Astrocyte of the cerebellum (primary cell): ENCODE results near the gene GADD45B.

Experiments
- DNase-seq: peaks from one replicate; pipeline ENCODE4 v3.0.0-alpha.2; 2011; ENCODE audit warnings: low read depth
- H3K4me3 ChIP-seq: 2 replicates; pipeline ENCODE4 v1.5.1; 2011; ENCODE audit warnings: mild to moderate bottlenecking, low read depth, low read length, moderate library complexity
- CTCF ChIP-seq: IDR thresholded peaks from 2 replicates; pipeline ENCODE4 v1.5.1; 2012; ENCODE audit warnings: low read length, low read depth, moderate library complexity, mild to moderate bottlenecking; ENCODE audit errors: missing control alignments
- in situ Hi-C: cut with HindIII; loops from 2 replicates; pipeline ENCODE4 v1.10.0; 2017; ENCODE audit warnings: low sequenced_read_pairs

The GADD45B gene

GRCh38 chr19:2436384-2436783 lies 39.5 kb upstream of the GADD45B start:
- no peak overlapping the region for H3K4me3 ChIP-seq
- TF ChIP-seq CTCF: no peak
- DNase-seq: no peak
- in situ Hi-C loops: no loop called here

GRCh38 chr19:2436926-2437325 lies 39.0 kb upstream of the GADD45B start:
- H3K4me3 ChIP-seq: no peak overlapping the region
- in situ Hi-C loops: no loop called here
- TF ChIP-seq CTCF: no peak
- no peak for DNase-seq

GRCh38 chr19:2438178-2438577 lies 37.7 kb upstream of the GADD45B start:
- in situ Hi-C loops: no loop called here
- DNase-seq: no peak
- no peak overlapping the region for H3K4me3 ChIP-seq
- TF ChIP-seq CTCF: no peak

- in situ Hi-C loops: no loop called here
- no peak for TF ChIP-seq CTCF
- no peak overlapping the region for H3K4me3 ChIP-seq
- DNase-seq: no peak
These were observed 35.4 kb upstream of the GADD45B start for GRCh38 chr19:2440515-2440914.

- no peak for DNase-seq
- no peak overlapping the region for H3K4me3 ChIP-seq
- TF ChIP-seq CTCF: no peak
- in situ Hi-C loops: no loop called here
These were observed 34.7 kb upstream of the GADD45B start for GRCh38 chr19:2441096-2441752.

GRCh38 chr19:2443116-2443784 lies 32.7 kb upstream of the GADD45B start:
- H3K4me3 ChIP-seq: no peak overlapping the region
- in situ Hi-C loops: no loop called here
- no peak for DNase-seq
- no peak for TF ChIP-seq CTCF
